Lower leg skin (tissue), 3 donors: Measurements from ENCODE around the gene LGALS8.

Experiments
- CTCF ChIP-seq, 3 donors: fragments of 450-650 bp; IDR thresholded peaks; one replicate each; pipeline ENCODE4 v1.5.1; 2016; ENCODE audit warnings: antibody characterized with exemption in 3 of 3, mild to moderate bottlenecking in 3 of 3, moderate library complexity in 2 of 3
- POLR2A ChIP-seq, 2 donors: fragments of 450-650 bp; IDR thresholded peaks; one replicate each; pipeline ENCODE4 v1.6.1; 2016 to 2017; ENCODE audit warnings: antibody characterized with exemption in 2 of 2, mild to moderate bottlenecking in 1 of 2, moderate library complexity in 1 of 2

DNA sequence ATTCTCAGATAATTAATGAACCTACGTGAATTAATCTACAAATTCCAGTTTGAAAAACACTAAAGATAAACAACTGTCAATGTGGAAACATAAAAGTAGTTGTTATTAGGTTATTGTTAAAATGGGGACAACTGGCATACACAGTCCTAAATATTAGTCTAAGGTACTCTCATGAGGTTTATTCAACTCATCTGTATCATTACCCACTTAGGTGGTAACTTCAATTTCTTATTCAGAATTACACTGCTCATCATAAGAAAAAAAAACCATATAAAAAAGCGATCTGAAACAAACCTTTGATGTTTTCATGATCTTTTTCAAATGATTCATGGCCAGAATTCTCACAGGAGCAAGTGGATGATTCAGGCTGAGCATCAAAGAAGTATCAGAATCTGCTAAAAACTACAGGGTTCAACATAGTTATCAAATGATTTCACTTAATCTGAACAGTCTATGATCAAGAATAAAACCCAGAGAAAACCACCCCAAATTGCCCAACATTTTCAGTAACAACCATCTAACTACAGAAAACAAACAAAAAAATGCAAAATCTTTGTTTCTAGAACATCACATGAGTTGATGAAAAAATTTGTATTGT lies 66.9 kb downstream of the LGALS8 start:
- no peak for TF ChIP-seq POLR2A (IDR thresholded peaks at IDR 0.05)
- TF ChIP-seq CTCF (IDR thresholded peaks at IDR 0.05): no peak
